GM21360 (cell line): ENCODE measurements around the gene LSM14B.
A peak's percentile ranks its signal among the peaks of the same experiment; 100 is the strongest.
"Not testable (repeated sequence)": the region's sequence is repeated elsewhere in the genome, so short reads cannot be mapped to it uniquely, and the experiment has no call there.

Experiments used
- ATAC-seq: cut with Tn5 transposase; IDR thresholded peaks from one replicate; pipeline ENCODE4 v1.9.1; 2021; ENCODE audit warnings: mild to moderate bottlenecking, moderate library complexity; ENCODE audit not compliant: unreplicated experiment

The LSM14B gene

GRCh38 chr20:62112368-62112767, 9.9 kb upstream of the LSM14B start:
- no peak for ATAC-seq

GRCh38 chr20:62114894-62115293, 7.4 kb upstream of the LSM14B start:
- ATAC-seq: no peak

- not testable (repeated sequence) for ATAC-seq
Measured at GRCh38 chr20:62115800-62116407, 6.4 kb upstream of the LSM14B start.

- no peak for ATAC-seq
Measured at GRCh38 chr20:62116558-62117361, 5.5 kb upstream of the LSM14B start.

- ATAC-seq: no peak
Measured at GRCh38 chr20:62117362-62117646, 5.0 kb upstream of the LSM14B start.

- ATAC-seq: no peak
Measured at GRCh38 chr20:62117658-62118057, 4.6 kb upstream of the LSM14B start.

GRCh38 chr20:62118113-62119043, 3.9 kb upstream of the LSM14B start:
- ATAC-seq: no peak

- no peak for ATAC-seq
Measured at GRCh38 chr20:62119115-62119514, 3.2 kb upstream of the LSM14B start.

GRCh38 chr20:62119591-62120364, 2.5 kb upstream of the LSM14B start:
- no peak for ATAC-seq

- no peak for ATAC-seq
Measured at GRCh38 chr20:62120365-62120762, 1.9 kb upstream of the LSM14B start.

- ATAC-seq: peak; percentile 17
Measured at GRCh38 chr20:62120990-62121775, 1.1 kb upstream of the LSM14B start.

GRCh38 chr20:62122654-62123449, 577 bp downstream of the LSM14B start:
- ATAC-seq: peak; percentile 19

- no peak for ATAC-seq
Measured at GRCh38 chr20:62123450-62124118, 1.3 kb downstream of the LSM14B start.

GRCh38 chr20:62126141-62126540, 3.9 kb downstream of the LSM14B start:
- no peak for ATAC-seq

GRCh38 chr20:62127799-62128198, 5.5 kb downstream of the LSM14B start:
- ATAC-seq: no peak

GRCh38 chr20:62128502-62128901, 6.2 kb downstream of the LSM14B start:
- ATAC-seq: no peak

GRCh38 chr20:62129731-62130531, 7.7 kb downstream of the LSM14B start:
- no peak for ATAC-seq
